Activated CD8-positive, alpha-beta T cell treated with anti-CD3 and anti-CD28 coated beads for 36 hours (primary cell): ENCODE results near the gene CDH23. TPM values are rescaled to one million over a fixed set of nuclear protein-coding genes. Genes with fewer than 3 reads are reported as not detected.

Experiments used
- ATAC-seq: fragments of 200-7000 bp; cut with Tn5 transposase; one replicate; pipeline ENCODE4 v1.10.0; 2021; ENCODE audit warnings: mild to moderate bottlenecking, moderate library complexity
- CTCF ChIA-PET: fragments of 350-600 bp; sonication (Branson Sonifier 250); formaldehyde crosslinking; loops from one replicate; lab custom pipeline; 2021; ENCODE audit warnings: antibody characterized with exemption; lab: Charles Lee
- POLR2A ChIA-PET: fragments of 350-600 bp; sonication (Branson Sonifier 250); formaldehyde crosslinking; loops from one replicate; lab custom pipeline; 2021; ENCODE audit warnings: antibody characterized with exemption; lab: Charles Lee
- DNase-seq: peaks from one replicate; pipeline ENCODE4 v3.0.0-alpha.2; 2020
- H3K27ac Mint-ChIP-seq: one replicate; pipeline ENCODE4 v1.8.0; 2021; ENCODE audit warnings: mild to moderate bottlenecking, mixed read lengths
- H3K27me3 Mint-ChIP-seq: one replicate; pipeline ENCODE4 v1.8.0; 2021; ENCODE audit warnings: mixed read lengths
- H3K36me3 Mint-ChIP-seq: one replicate; pipeline ENCODE4 v1.8.0; 2021; ENCODE audit warnings: low read depth, mixed read lengths
- H3K4me1 Mint-ChIP-seq: one replicate; pipeline ENCODE4 v1.8.0; 2021; ENCODE audit warnings: low read depth, mixed read lengths
- H3K4me3 Mint-ChIP-seq: one replicate; pipeline ENCODE4 v1.8.0; 2021; ENCODE audit warnings: mild to moderate bottlenecking, moderate library complexity, mixed read lengths
- H3K9me3 Mint-ChIP-seq: one replicate; pipeline ENCODE4 v1.8.0; 2021; ENCODE audit warnings: mixed read lengths
- CTCF ChIP-seq: fragments of 200-600 bp; IDR thresholded peaks from one replicate; pipeline ENCODE4 v1.8.0; 2022; ENCODE audit warnings: antibody characterized with exemption, mild to moderate bottlenecking
- intact Hi-C: fragments of 100-400 bp; cut with micrococcal nuclease; formaldehyde crosslinking; loops from one replicate; pipeline ENCODE4 v1.10.0; 2022
- total RNA-seq, 2 experiments: library from RNA; stranded (reverse); gene quantifications; one replicate each; pipeline ENCODE4 v1.2.3, GENCODE V29; 2021

Gene CDH23
- total RNA-seq, 2 experiments from 2014 or later: 2.4 to 2.7 TPM

- ChIA-PET POLR2A (interaction anchor here (1.4 kb wide), 1 partner anchor 33 kb away, joined by 3 read pairs; no protein-coding TSS in a partner anchor), CTCF (interaction anchor here (0.5 to 3.5 kb wide), 21 partner anchors 12 to 440 kb away, joined by 3 to 29 read pairs (median 4); partner anchors contain the start of gene VSIR)
- intact Hi-C loops: loop anchor here (5.0 kb wide), 1 partner anchor 41 kb away; the partner anchor contains the start of gene VSIR
- no peaks in the 10 kb centered on the region for H3K27me3 Mint-ChIP-seq
- no peak overlapping the region for H3K27ac Mint-ChIP-seq
- H3K4me3 Mint-ChIP-seq: no peak overlapping the region
- no peaks in the 10 kb centered on the region for H3K9me3 Mint-ChIP-seq
- no peak for ATAC-seq
- peaks cover 14% of the 10 kb centered on the region for H3K36me3 Mint-ChIP-seq
- no peak for DNase-seq
- no peak for TF ChIP-seq CTCF
- H3K4me1 Mint-ChIP-seq: peaks cover 3% of the 10 kb centered on the region
Observed at GRCh38 chr10:71812913-71813590, 416.3 kb downstream of the CDH23 start.

- intact Hi-C loops: loop anchor here (5.0 kb wide), 1 partner anchor 43 kb away; the partner anchor contains the start of gene VSIR
- no peak for DNase-seq
- H3K36me3 Mint-ChIP-seq: peaks cover 27% of the 10 kb centered on the region
- H3K27me3 Mint-ChIP-seq: no peaks in the 10 kb centered on the region
- no peaks in the 10 kb centered on the region for H3K9me3 Mint-ChIP-seq
- no peak overlapping the region for H3K4me3 Mint-ChIP-seq
- no peak for TF ChIP-seq CTCF
- peaks cover 3% of the 10 kb centered on the region for H3K4me1 Mint-ChIP-seq
- ChIA-PET CTCF (interaction anchor here (1.0 to 1.3 kb wide), 3 partner anchors 41 to 118 kb away, joined by 3 to 5 read pairs (median 4); partner anchors contain the start of gene VSIR), POLR2A (interaction anchor here (0.6 kb wide), 1 partner anchor 23 kb away, joined by 3 read pairs; no protein-coding TSS in a partner anchor)
- ATAC-seq: no peak
- H3K27ac Mint-ChIP-seq: no peak overlapping the region
Observed at GRCh38 chr10:71814922-71815411, 418.2 kb downstream of the CDH23 start.

GRCh38 chr10:71815515-71816130 lies 418.9 kb downstream of the CDH23 start:
- Mint-ChIP-seq H3K36me3 (peaks cover 29% of the 10 kb centered on the region), H3K9me3 (no peaks in the 10 kb centered on the region), H3K4me3 (no peak overlapping the region), H3K27me3 (no peaks in the 10 kb centered on the region), H3K27ac (no peak overlapping the region), H3K4me1 (peaks cover 3% of the 10 kb centered on the region)
- ATAC-seq (no peak), DNase-seq (no peak)
- ChIA-PET POLR2A (interaction anchor here (1.7 kb wide), 1 partner anchor 35 kb away, joined by 4 read pairs; the partner anchor contains the start of gene PSAP), CTCF (interaction anchor here (1.0 to 1.3 kb wide), 3 partner anchors 42 to 118 kb away, joined by 3 to 5 read pairs (median 4); partner anchors contain the start of gene VSIR)
- TF ChIP-seq CTCF: no peak
- intact Hi-C loops: no loop called here

- no peaks in the 10 kb centered on the region for H3K27me3 Mint-ChIP-seq
- H3K27ac Mint-ChIP-seq: no peak overlapping the region
- ATAC-seq: no peak
- DNase-seq: no peak
- H3K36me3 Mint-ChIP-seq: peaks cover 33% of the 10 kb centered on the region
- H3K4me1 Mint-ChIP-seq: peaks cover 6% of the 10 kb centered on the region
- POLR2A ChIA-PET: interaction anchor here (0.6 to 1.7 kb wide), 3 partner anchors 34 to 160 kb away, joined by 3 to 4 read pairs (median 4); partner anchors contain the start of gene PSAP
- no peak for TF ChIP-seq CTCF
- H3K4me3 Mint-ChIP-seq: no peak overlapping the region
- CTCF ChIA-PET: no interaction called here
- no peaks in the 10 kb centered on the region for H3K9me3 Mint-ChIP-seq
- intact Hi-C loops: no loop called here
Observed at GRCh38 chr10:71816421-71816851, 419.7 kb downstream of the CDH23 start.
